8988T (cell line): ENCODE results near the gene ZMYM2.

ENCODE experiments used
- DNase-seq: peaks from one replicate; pipeline ENCODE4 v3.0.0; 2011

Gene ZMYM2

GRCh38 chr13:20049558-20050473 is 91.3 kb downstream of the ZMYM2 start:
- no peak for DNase-seq

- DNase-seq: no peak
These were observed 92.8 kb downstream of the ZMYM2 start for GRCh38 chr13:20051366-20051765.

- no peak for DNase-seq
These were observed 94.5 kb downstream of the ZMYM2 start for GRCh38 chr13:20053016-20053415.

- no peak for DNase-seq
These were observed 95.4 kb downstream of the ZMYM2 start for GRCh38 chr13:20053891-20054290.

GRCh38 chr13:20054586-20054985 is 96.1 kb downstream of the ZMYM2 start:
- no peak for DNase-seq

- no peak for DNase-seq
These were observed 98.7 kb downstream of the ZMYM2 start for GRCh38 chr13:20057214-20057613.

- DNase-seq: no peak
These were observed 99.4 kb downstream of the ZMYM2 start for GRCh38 chr13:20057963-20058362.

GRCh38 chr13:20058476-20058875 is 99.9 kb downstream of the ZMYM2 start:
- DNase-seq: no peak

- DNase-seq: no peak
These were observed 105.6 kb downstream of the ZMYM2 start for GRCh38 chr13:20064128-20064527.

- no peak for DNase-seq
These were observed 107.0 kb downstream of the ZMYM2 start for GRCh38 chr13:20065516-20065915.

- no peak for DNase-seq
These were observed 111.4 kb downstream of the ZMYM2 start for GRCh38 chr13:20069956-20070355.

GRCh38 chr13:20073775-20074174 is 115.2 kb downstream of the ZMYM2 start:
- DNase-seq: no peak

GRCh38 chr13:20074966-20075365 is 116.4 kb downstream of the ZMYM2 start:
- no peak for DNase-seq

GRCh38 chr13:20077086-20077485 is 118.6 kb downstream of the ZMYM2 start:
- DNase-seq: no peak

- no peak for DNase-seq
These were observed 122.0 kb downstream of the ZMYM2 start for GRCh38 chr13:20080377-20081164.

- DNase-seq: no peak
These were observed 131.8 kb downstream of the ZMYM2 start for GRCh38 chr13:20090349-20090748.

- no peak for DNase-seq
These were observed 135.4 kb downstream of the ZMYM2 start for GRCh38 chr13:20093951-20094350.

GRCh38 chr13:20099319-20099718 is 140.8 kb downstream of the ZMYM2 start:
- no peak for DNase-seq

GRCh38 chr13:20101467-20102316 is 143.2 kb downstream of the ZMYM2 start:
- no peak for DNase-seq

GRCh38 chr13:20102525-20103180 is 144.1 kb downstream of the ZMYM2 start:
- DNase-seq: no peak

GRCh38 chr13:20105161-20105689 is 146.7 kb downstream of the ZMYM2 start:
- DNase-seq: no peak

GRCh38 chr13:20106742-20107141 is 148.2 kb downstream of the ZMYM2 start:
- DNase-seq: no peak
